Gastroesophageal sphincter (tissue), 3 donors: ENCODE data around the gene CMTM6.

Source experiments
- CTCF ChIP-seq, 4 experiments: fragments of 200-600 bp in 2 of 4; fragments of 450-650 bp in 2 of 4; sonication (generic) in 1 of 4; IDR thresholded peaks; one replicate each; pipeline ENCODE4 v1.5.1; 2017 to 2019; ENCODE audit warnings: antibody characterized with exemption in 4 of 4, mild to moderate bottlenecking in 2 of 4, moderate library complexity in 2 of 4
- EP300 ChIP-seq: sonication (generic); formaldehyde crosslinking; IDR thresholded peaks from one replicate; pipeline ENCODE4 v1.6.1; 2017; ENCODE audit warnings: antibody characterized with exemption, mild to moderate bottlenecking

- no peak for TF ChIP-seq CTCF (IDR thresholded peaks at IDR 0.05)
- TF ChIP-seq EP300, result no peak
Measured at GRCh38 chr3:32449691-32450090, 53.0 kb downstream of the CMTM6 start.
